ENCODE results near the gene ELF3. TPM values are rescaled to one million over a fixed set of nuclear protein-coding genes. Genes with fewer than 3 reads are reported as not detected.
"Not testable (repeated sequence)": the region's sequence is repeated elsewhere in the genome, so short reads cannot be mapped to it uniquely, and the experiment has no call there.

The ELF3 gene
- total RNA-seq, 3 donors from 2014 or later (not counting 1 experiment from before 2014, with no cell fraction given): 1.0 to 3.0 (median 2.0) TPM

DNA sequence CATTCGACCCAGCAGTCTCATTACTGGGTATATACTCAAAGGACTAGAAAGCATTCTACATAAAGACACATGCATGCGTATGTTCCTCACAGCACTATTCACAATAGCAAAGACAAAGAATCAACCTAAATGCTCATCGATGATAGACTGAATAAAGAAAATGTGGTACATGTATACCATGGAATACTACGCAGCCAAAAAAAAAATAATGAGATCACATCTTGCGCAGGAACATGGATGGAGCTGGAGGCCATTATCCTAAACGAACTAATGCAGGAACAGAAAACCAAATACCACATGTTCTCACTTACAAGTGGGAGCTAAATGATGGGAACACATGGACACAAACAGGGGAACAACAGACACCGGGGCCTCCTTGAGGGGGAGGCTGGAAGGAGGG, 43.7 kb downstream of the ELF3 start:
- H3K4me1 Mint-ChIP-seq: no peaks in the 10 kb centered on the region
- ATAC-seq: no peak
- Histone ChIP-seq H3K4me3 (ENCODE audit: low read length) (no peak overlapping the region), H3K4me1 (ENCODE audit: control insufficient read depth, insufficient read depth, low read length) (no peaks in the 10 kb centered on the region), H3K9me3 (ENCODE audit: control insufficient read depth, insufficient read depth, low read length) (no peaks in the 10 kb centered on the region), H3K27ac (ENCODE audit: low read length) (no peak overlapping the region), H3K36me3 (ENCODE audit: control insufficient read depth, insufficient read depth, low read length) (no peaks in the 10 kb centered on the region), H3K27me3 (ENCODE audit: control insufficient read depth, insufficient read depth, low read length) (no peaks in the 10 kb centered on the region)
- H3K27me3 Mint-ChIP-seq (ENCODE audit: low read depth in 2 of 2): no peaks in the 10 kb centered on the region
- intact Hi-C loops (cut with micrococcal nuclease): no loop called here
- H3K4me3 Mint-ChIP-seq: no peak overlapping the region
- DNase-seq: no peak
- 96% methylated on average over 4 of the region's 7 CpGs for WGBS (ENCODE audit: insufficient coverage)
- no peaks in the 10 kb centered on the region for H3K9me3 Mint-ChIP-seq
- H3K27ac Mint-ChIP-seq: no peak overlapping the region
- TF ChIP-seq, protein P1, sequence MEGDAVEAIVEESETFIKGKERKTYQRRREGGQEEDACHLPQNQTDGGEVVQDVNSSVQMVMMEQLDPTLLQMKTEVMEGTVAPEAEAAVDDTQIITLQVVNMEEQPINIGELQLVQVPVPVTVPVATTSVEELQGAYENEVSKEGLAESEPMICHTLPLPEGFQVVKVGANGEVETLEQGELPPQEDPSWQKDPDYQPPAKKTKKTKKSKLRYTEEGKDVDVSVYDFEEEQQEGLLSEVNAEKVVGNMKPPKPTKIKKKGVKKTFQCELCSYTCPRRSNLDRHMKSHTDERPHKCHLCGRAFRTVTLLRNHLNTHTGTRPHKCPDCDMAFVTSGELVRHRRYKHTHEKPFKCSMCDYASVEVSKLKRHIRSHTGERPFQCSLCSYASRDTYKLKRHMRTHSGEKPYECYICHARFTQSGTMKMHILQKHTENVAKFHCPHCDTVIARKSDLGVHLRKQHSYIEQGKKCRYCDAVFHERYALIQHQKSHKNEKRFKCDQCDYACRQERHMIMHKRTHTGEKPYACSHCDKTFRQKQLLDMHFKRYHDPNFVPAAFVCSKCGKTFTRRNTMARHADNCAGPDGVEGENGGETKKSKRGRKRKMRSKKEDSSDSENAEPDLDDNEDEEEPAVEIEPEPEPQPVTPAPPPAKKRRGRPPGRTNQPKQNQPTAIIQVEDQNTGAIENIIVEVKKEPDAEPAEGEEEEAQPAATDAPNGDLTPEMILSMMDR (IDR thresholded peaks at IDR 0.05): no peak
- no peaks in the 10 kb centered on the region for H3K36me3 Mint-ChIP-seq

DNA sequence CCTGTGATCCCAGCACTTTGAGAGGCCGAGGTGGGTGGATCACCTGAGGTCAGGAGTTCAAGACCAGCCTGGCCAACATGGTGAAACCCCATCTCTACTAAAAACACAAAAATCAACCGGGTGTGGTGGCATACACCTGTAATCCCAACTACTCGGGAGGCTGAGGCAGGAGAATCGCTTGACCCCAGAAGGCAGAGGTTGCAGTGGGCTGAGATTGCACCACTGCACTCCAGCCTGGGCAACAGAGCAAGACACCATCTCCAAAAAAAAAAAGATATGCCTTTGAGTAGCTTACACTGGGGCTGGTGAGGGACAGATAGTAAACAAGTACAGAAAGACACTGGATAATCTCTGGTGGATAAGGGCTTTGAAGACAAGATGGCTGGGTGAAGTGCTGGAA, 44.3 kb downstream of the ELF3 start:
- intact Hi-C loops (cut with micrococcal nuclease); H3K27me3 Mint-ChIP-seq (ENCODE audit: low read depth in 2 of 2); H3K27ac Mint-ChIP-seq; H3K27me3 ChIP-seq (ENCODE audit: control insufficient read depth, insufficient read depth, low read length); H3K36me3 ChIP-seq (ENCODE audit: control insufficient read depth, insufficient read depth, low read length); H3K9me3 ChIP-seq (ENCODE audit: control insufficient read depth, insufficient read depth, low read length); H3K4me3 Mint-ChIP-seq; H3K27ac ChIP-seq (ENCODE audit: low read length); H3K9me3 Mint-ChIP-seq; DNase-seq; H3K4me1 ChIP-seq (ENCODE audit: control insufficient read depth, insufficient read depth, low read length); H3K4me1 Mint-ChIP-seq; H3K4me3 ChIP-seq (ENCODE audit: low read length); ATAC-seq; H3K36me3 Mint-ChIP-seq: not testable (repeated sequence)
- 91% methylated on average over 4 of the region's 4 CpGs for WGBS (ENCODE audit: insufficient coverage)

DNA sequence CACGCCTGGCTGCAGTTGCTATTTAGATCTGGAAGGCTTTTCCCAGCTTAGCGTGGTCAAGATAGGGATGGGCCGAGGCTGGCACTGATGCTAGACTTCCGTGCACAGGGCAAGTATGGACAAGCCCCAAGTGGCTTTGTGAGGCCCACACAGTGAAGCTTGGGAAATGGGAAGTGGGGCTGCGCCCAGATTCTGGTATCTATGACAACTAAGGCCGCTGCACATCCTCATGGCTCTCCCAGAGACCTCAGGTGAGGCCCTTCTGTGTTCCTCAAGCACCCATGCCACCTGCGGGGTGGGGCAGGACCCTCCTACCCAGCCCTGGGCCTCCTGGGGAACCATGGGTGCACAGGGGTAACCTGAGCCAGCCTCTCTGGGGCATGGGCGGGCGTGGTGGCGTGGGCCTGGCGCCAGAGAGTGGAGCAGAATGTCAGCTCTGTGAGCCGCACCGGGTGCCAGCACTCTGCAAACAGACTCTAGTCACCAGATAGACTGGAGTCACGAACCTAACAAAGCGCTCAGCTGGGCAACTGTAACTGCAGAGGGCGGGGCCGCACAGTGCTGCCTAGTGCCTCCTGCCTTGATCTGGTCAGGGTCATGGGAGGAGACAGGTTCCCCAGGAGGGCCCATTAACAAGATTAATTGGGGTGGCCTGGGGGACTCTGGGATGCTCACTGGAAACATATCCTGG, 46.4 kb downstream of the ELF3 start:
- Mint-ChIP-seq H3K4me1 (no peaks in the 10 kb centered on the region), H3K4me3 (no peak overlapping the region), H3K9me3 (no peaks in the 10 kb centered on the region), H3K27ac (no peak overlapping the region), H3K36me3 (no peaks in the 10 kb centered on the region), H3K27me3 (ENCODE audit: low read depth in 2 of 2) (peaks cover under 1 to 6% of the 10 kb centered on the region in 2 donors)
- no peaks in the 10 kb centered on the region for H3K36me3 ChIP-seq (ENCODE audit: control insufficient read depth, insufficient read depth, low read length)
- intact Hi-C loops (cut with micrococcal nuclease): no loop called here
- ATAC-seq (peak in 1 of 3 donors; percentile 46), DNase-seq (no peak)
- no peak overlapping the region for H3K4me3 ChIP-seq (ENCODE audit: low read length)
- TF ChIP-seq, protein P1 (IDR thresholded peaks at IDR 0.05): no peak
- H3K4me1 ChIP-seq (ENCODE audit: control insufficient read depth, insufficient read depth, low read length): no peaks in the 10 kb centered on the region
- H3K27ac ChIP-seq (ENCODE audit: low read length): no peak overlapping the region
- WGBS (ENCODE audit: insufficient coverage): 90% methylated on average over 17 of the region's 17 CpGs
- no peaks in the 10 kb centered on the region for H3K9me3 ChIP-seq (ENCODE audit: control insufficient read depth, insufficient read depth, low read length)
- no peaks in the 10 kb centered on the region for H3K27me3 ChIP-seq (ENCODE audit: control insufficient read depth, insufficient read depth, low read length)

DNA sequence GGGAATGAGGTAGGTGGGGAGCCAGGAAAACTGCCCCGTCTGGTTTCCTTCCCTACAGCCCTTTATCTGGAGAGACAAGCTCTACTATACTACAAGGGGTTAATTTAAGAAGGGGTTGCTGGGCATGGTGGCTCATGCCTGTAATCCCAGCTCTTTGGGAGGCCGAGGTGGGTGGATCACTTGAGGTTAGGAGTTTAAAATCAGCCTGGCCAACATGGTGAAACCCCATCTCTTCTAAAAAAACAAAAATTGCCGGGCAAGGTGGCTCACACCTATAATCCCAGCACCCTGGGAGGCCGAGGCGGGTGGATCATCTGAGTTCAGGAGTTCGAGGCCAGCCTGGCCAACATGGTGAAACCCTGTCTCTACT, 46.9 kb downstream of the ELF3 start:
- H3K4me3 ChIP-seq (ENCODE audit: low read length); H3K4me3 Mint-ChIP-seq; H3K9me3 Mint-ChIP-seq; H3K4me1 ChIP-seq (ENCODE audit: control insufficient read depth, insufficient read depth, low read length); H3K36me3 Mint-ChIP-seq; H3K27ac ChIP-seq (ENCODE audit: low read length); H3K27me3 Mint-ChIP-seq (ENCODE audit: low read depth in 2 of 2); H3K27me3 ChIP-seq (ENCODE audit: control insufficient read depth, insufficient read depth, low read length); DNase-seq; H3K4me1 Mint-ChIP-seq; H3K27ac Mint-ChIP-seq; H3K9me3 ChIP-seq (ENCODE audit: control insufficient read depth, insufficient read depth, low read length); ATAC-seq; H3K36me3 ChIP-seq (ENCODE audit: control insufficient read depth, insufficient read depth, low read length); intact Hi-C loops (cut with micrococcal nuclease): not testable (repeated sequence)
- 80% methylated on average over 5 of the region's 6 CpGs for WGBS (ENCODE audit: insufficient coverage)

Data from natural killer cell (primary cell).